BJ (cell line): Measurements from ENCODE around the gene PTH. TPM values are rescaled to one million over a fixed set of nuclear protein-coding genes. Genes with fewer than 3 reads are reported as not detected.

Experiments
- CTCF ChIA-PET: fragments of 350-600 bp; formaldehyde crosslinking; extraction: SDS; loops from one replicate; lab custom pipeline; 2021; ENCODE audit warnings: antibody characterized with exemption, inconsistent platforms; lab: Yijun Ruan, JAX
- POLR2A ChIA-PET: fragments of 300-600 bp; sonication (Branson Sonifier 250); formaldehyde crosslinking; extraction: SDS; loops from one replicate; lab custom pipeline; 2021; ENCODE audit warnings: antibody characterized with exemption; lab: Charles Lee
- DNase-seq: peaks from one replicate; pipeline ENCODE4 v3.0.0-alpha.2; 2011; ENCODE audit warnings: low read depth
- H3K27me3 ChIP-seq: 2 replicates; pipeline ENCODE4 v1.6.0; 2011; ENCODE audit warnings: low read length; ENCODE audit not compliant: control insufficient read depth, insufficient read depth
- H3K36me3 ChIP-seq: 2 replicates; pipeline ENCODE4 v1.5.1; 2011; ENCODE audit warnings: low read length; ENCODE audit not compliant: control insufficient read depth, insufficient read depth
- H3K4me3 ChIP-seq: 2 replicates; pipeline ENCODE4 v1.5.1; 2011; ENCODE audit warnings: low read depth, mild to moderate bottlenecking, control low read depth, low read length
- CTCF ChIP-seq: IDR thresholded peaks from 2 replicates; pipeline ENCODE4 v1.5.1; 2011; ENCODE audit warnings: low read depth, mild to moderate bottlenecking, control low read depth, inconsistent platforms, low read length, moderate library complexity; ENCODE audit not compliant: insufficient read depth
- polyA minus RNA-seq: library from RNA; depleted of rRNA, polyadenylated mRNA; stranded (reverse); fragments of >200 nt; gene quantifications from 2 replicates; pipeline ENCODE4 v1.2.3, GENCODE V29; 2011; rRNA and poly(A)+ RNA removed
- polyA plus RNA-seq: library from polyadenylated mRNA; depleted of rRNA; stranded (reverse); fragments of >200 nt; gene quantifications from 2 replicates; pipeline ENCODE4 v1.2.3, GENCODE V29; 2011; rRNA removed

Gene PTH
- not detected in 2 replicates for polyA plus RNA-seq
- polyA minus RNA-seq: not detected in 2 replicates

GRCh38 chr11:13495929-13496328 lies at the start of gene PTH:
PTH (minus strand) TSS chr11:13495997; CDS start chr11:13492855, 3,142 bp downstream.
- ChIA-PET POLR2A (no interaction called here), CTCF (interaction anchor here (1.1 kb wide), 1 partner anchor 8 kb away, joined by 3 read pairs; no protein-coding TSS in a partner anchor)
- H3K27me3 ChIP-seq: peaks cover 6% of the 10 kb centered on the region; the same call in 1 of the 2 replicates
- no peak for TF ChIP-seq CTCF
- no peaks in the 10 kb centered on the region for H3K36me3 ChIP-seq
- H3K4me3 ChIP-seq: no peak within 1 kb of the TSS
- DNase-seq: no peak

GRCh38 chr11:13538044-13538443 lies 42.2 kb upstream of the PTH start:
- Histone ChIP-seq H3K4me3 (no peak overlapping the region), H3K36me3 (no peaks in the 10 kb centered on the region), H3K27me3 (no peaks in the 10 kb centered on the region)
- ChIA-PET CTCF (no interaction called here), POLR2A (no interaction called here)
- no peak for TF ChIP-seq CTCF
- no peak for DNase-seq

- ChIA-PET POLR2A (no interaction called here), CTCF (interaction anchor here (1.6 kb wide), 1 partner anchor 10 kb away, joined by 5 read pairs; no protein-coding TSS in a partner anchor)
- H3K36me3 ChIP-seq: no peaks in the 10 kb centered on the region
- no peak overlapping the region for H3K4me3 ChIP-seq
- H3K27me3 ChIP-seq: no peaks in the 10 kb centered on the region
- DNase-seq: no peak
- TF ChIP-seq CTCF: no peak
Observed at GRCh38 chr11:13535819-13536218, 40.0 kb upstream of the PTH start.

- no peaks in the 10 kb centered on the region for H3K36me3 ChIP-seq
- ChIA-PET POLR2A (no interaction called here), CTCF (interaction anchor here (1.6 kb wide), 1 partner anchor 9 kb away, joined by 5 read pairs; no protein-coding TSS in a partner anchor)
- DNase-seq: no peak
- H3K27me3 ChIP-seq: no peaks in the 10 kb centered on the region
- H3K4me3 ChIP-seq: no peak overlapping the region
- no peak for TF ChIP-seq CTCF
Observed at GRCh38 chr11:13534358-13534757, 38.6 kb upstream of the PTH start.

GRCh38 chr11:13525257-13525656 lies 29.5 kb upstream of the PTH start:
- DNase-seq: no peak
- no peak for TF ChIP-seq CTCF
- ChIA-PET CTCF (interaction anchor here (1.7 kb wide), 1 partner anchor 10 kb away, joined by 5 read pairs; no protein-coding TSS in a partner anchor), POLR2A (no interaction called here)
- no peaks in the 10 kb centered on the region for H3K36me3 ChIP-seq
- H3K27me3 ChIP-seq: no peaks in the 10 kb centered on the region
- no peak overlapping the region for H3K4me3 ChIP-seq
